Loucy (cell line): ENCODE data around the gene BRIP1.
"Not testable (repeated sequence)": the region's sequence is repeated elsewhere in the genome, so short reads cannot be mapped to it uniquely, and the experiment has no call there.

ENCODE experiments used
- H2AFZ ChIP-seq: fragments of 200-600 bp; sonication (generic); 2 replicates; pipeline ENCODE4 v1.6.0; 2016; ENCODE audit warnings: antibody characterized with exemption, mild to moderate bottlenecking, low read length, moderate library complexity
- H3F3A ChIP-seq: fragments of 200-600 bp; 2 replicates; pipeline ENCODE4 v1.6.0; 2016; ENCODE audit warnings: antibody characterized with exemption, low read depth, mild to moderate bottlenecking
- H3K27me3 ChIP-seq: fragments of 200-600 bp; sonication (generic); 2 replicates; pipeline ENCODE4 v1.6.1; 2014; ENCODE audit warnings: low read length, mild to moderate bottlenecking; ENCODE audit not compliant: insufficient read depth, poor library complexity, severe bottlenecking
- H3K36me3 ChIP-seq: fragments of 200-600 bp; sonication (generic); 2 replicates; pipeline ENCODE4 v1.6.1; 2016; ENCODE audit warnings: low read length; ENCODE audit not compliant: insufficient read depth
- H3K4me1 ChIP-seq: fragments of 200-600 bp; sonication (generic); 2 replicates; pipeline ENCODE4 v1.5.1; 2014; ENCODE audit warnings: low read length, mild to moderate bottlenecking; ENCODE audit not compliant: insufficient read depth, poor library complexity, severe bottlenecking
- H3K4me2 ChIP-seq: fragments of 200-600 bp; sonication (generic); 2 replicates; pipeline ENCODE4 v1.6.0; 2014; ENCODE audit warnings: antibody characterized with exemption, low read length, low read depth, mild to moderate bottlenecking; ENCODE audit not compliant: poor library complexity, severe bottlenecking
- H3K4me3 ChIP-seq: fragments of 200-600 bp; sonication (generic); 2 replicates; pipeline ENCODE4 v1.5.1; 2014; ENCODE audit warnings: low read length, mild to moderate bottlenecking, mixed read lengths; ENCODE audit not compliant: poor library complexity, severe bottlenecking
- H3K79me2 ChIP-seq: fragments of 200-600 bp; sonication (generic); 2 replicates; pipeline ENCODE4 v1.6.1; 2014; ENCODE audit warnings: low read length; ENCODE audit not compliant: insufficient read depth
- H3K9ac ChIP-seq: fragments of 200-600 bp; sonication (generic); 2 replicates; pipeline ENCODE4 v1.6.0; 2014; ENCODE audit warnings: mild to moderate bottlenecking, low read depth, low read length, moderate library complexity; ENCODE audit not compliant: poor library complexity, severe bottlenecking
- H3K9me2 ChIP-seq: fragments of 200-600 bp; sonication (generic); replicated peaks from 2 replicates; pipeline ENCODE4 v1.6.1; 2016; ENCODE audit warnings: low read depth, low read length, mixed read lengths
- H3K9me3 ChIP-seq: fragments of 200-600 bp; sonication (generic); 2 replicates; pipeline ENCODE4 v1.6.1; 2014; ENCODE audit warnings: mild to moderate bottlenecking, antibody characterized with exemption, low read length, low read depth; ENCODE audit not compliant: insufficient read depth
- H4K20me1 ChIP-seq: fragments of 200-600 bp; sonication (generic); 2 replicates; pipeline ENCODE4 v1.6.0; 2014; ENCODE audit warnings: antibody characterized with exemption, low read length, mild to moderate bottlenecking; ENCODE audit not compliant: insufficient read depth, poor library complexity, severe bottlenecking
- EZH2phosphoT487 ChIP-seq: fragments of 200-600 bp; IDR thresholded peaks from 2 replicates; pipeline ENCODE4 v1.6.1; 2018; ENCODE audit warnings: antibody characterized with exemption, mild to moderate bottlenecking, moderate library complexity, borderline replicate concordance
- TF ChIP-seq, protein P1 (sequence below): fragments of 200-600 bp; sonication (generic); conservative IDR thresholded peaks from 2 replicates; pipeline ENCODE4 v1.5.1; 2014; ENCODE audit warnings: mild to moderate bottlenecking, antibody characterized with exemption, low read length

BRIP1 gene

DNA sequence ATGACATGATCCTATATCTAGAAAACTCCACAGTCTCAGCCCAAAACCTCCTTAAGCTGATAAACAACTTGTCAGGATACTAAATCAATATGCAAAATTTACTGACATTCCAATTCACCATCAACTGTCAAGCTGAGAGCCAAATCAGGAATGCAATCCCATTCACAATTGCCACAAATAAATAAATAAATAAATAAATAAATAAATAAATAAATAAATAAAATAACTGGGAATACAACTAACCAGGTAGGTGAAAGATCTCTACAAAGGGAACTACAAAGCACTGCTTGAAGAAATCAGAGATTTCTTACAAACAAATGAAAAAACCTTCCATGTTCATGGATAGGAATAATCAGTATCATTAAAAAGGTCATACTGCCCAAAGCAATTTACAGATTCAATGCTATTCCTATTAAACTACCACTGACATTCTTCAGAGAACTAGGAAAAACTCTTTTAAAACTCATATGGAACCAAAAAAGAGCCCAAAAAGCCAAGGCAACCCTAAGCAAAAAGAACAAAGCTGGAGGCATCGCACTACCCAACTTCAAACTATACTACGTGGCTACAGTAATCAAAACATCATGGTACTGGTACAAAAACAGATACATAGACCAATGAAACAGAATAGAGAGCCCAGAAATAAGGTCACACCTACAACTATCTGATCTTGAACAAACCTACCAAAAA is 37.7 kb downstream of the BRIP1 start:
- H3K4me3 ChIP-seq: no peak overlapping the region
- no peak overlapping the region for H3K4me2 ChIP-seq
- H3K9me2 ChIP-seq: no peaks in the 10 kb centered on the region
- peaks cover 6% of the 10 kb centered on the region; the same call in 1 of the 2 replicates for H3K9me3 ChIP-seq
- H3K4me1 ChIP-seq: no peaks in the 10 kb centered on the region
- TF ChIP-seq EZH2phosphoT487: no peak
- TF ChIP-seq, protein P1, sequence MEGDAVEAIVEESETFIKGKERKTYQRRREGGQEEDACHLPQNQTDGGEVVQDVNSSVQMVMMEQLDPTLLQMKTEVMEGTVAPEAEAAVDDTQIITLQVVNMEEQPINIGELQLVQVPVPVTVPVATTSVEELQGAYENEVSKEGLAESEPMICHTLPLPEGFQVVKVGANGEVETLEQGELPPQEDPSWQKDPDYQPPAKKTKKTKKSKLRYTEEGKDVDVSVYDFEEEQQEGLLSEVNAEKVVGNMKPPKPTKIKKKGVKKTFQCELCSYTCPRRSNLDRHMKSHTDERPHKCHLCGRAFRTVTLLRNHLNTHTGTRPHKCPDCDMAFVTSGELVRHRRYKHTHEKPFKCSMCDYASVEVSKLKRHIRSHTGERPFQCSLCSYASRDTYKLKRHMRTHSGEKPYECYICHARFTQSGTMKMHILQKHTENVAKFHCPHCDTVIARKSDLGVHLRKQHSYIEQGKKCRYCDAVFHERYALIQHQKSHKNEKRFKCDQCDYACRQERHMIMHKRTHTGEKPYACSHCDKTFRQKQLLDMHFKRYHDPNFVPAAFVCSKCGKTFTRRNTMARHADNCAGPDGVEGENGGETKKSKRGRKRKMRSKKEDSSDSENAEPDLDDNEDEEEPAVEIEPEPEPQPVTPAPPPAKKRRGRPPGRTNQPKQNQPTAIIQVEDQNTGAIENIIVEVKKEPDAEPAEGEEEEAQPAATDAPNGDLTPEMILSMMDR: no peak
- H3F3A ChIP-seq: no peaks in the 10 kb centered on the region
- peaks cover 30% of the 10 kb centered on the region; the same call in 1 of the 2 replicates for H3K36me3 ChIP-seq
- no peaks in the 10 kb centered on the region for H3K27me3 ChIP-seq
- no peak overlapping the region for H3K9ac ChIP-seq
- no peaks in the 10 kb centered on the region for H4K20me1 ChIP-seq
- H2AFZ ChIP-seq: no peak overlapping the region
- no peaks in the 10 kb centered on the region for H3K79me2 ChIP-seq

- H3K79me2 ChIP-seq: no peaks in the 10 kb centered on the region
- H3K9ac ChIP-seq: no peak overlapping the region
- H3F3A ChIP-seq: no peaks in the 10 kb centered on the region
- no peaks in the 10 kb centered on the region for H4K20me1 ChIP-seq
- no peak overlapping the region for H2AFZ ChIP-seq
- peaks cover 28% of the 10 kb centered on the region; the same call in 1 of the 2 replicates for H3K36me3 ChIP-seq
- H3K9me2 ChIP-seq: no peaks in the 10 kb centered on the region
- no peaks in the 10 kb centered on the region for H3K9me3 ChIP-seq
- no peak for TF ChIP-seq EZH2phosphoT487
- TF ChIP-seq, protein P1: no peak
- H3K4me1 ChIP-seq: no peaks in the 10 kb centered on the region
- H3K4me2 ChIP-seq: no peak overlapping the region
- H3K27me3 ChIP-seq: no peaks in the 10 kb centered on the region
- no peak overlapping the region for H3K4me3 ChIP-seq
These were observed 40.7 kb downstream of the BRIP1 start for GRCh38 chr17:61822326-61823285.

GRCh38 chr17:61821655-61822054 is 41.7 kb downstream of the BRIP1 start:
- Histone ChIP-seq H3K79me2 (no peaks in the 10 kb centered on the region), H3K4me2 (no peak overlapping the region), H3F3A (no peaks in the 10 kb centered on the region), H3K9me2 (no peaks in the 10 kb centered on the region), H3K36me3 (peaks cover 27% of the 10 kb centered on the region; the same call in 1 of the 2 replicates), H3K4me1 (no peaks in the 10 kb centered on the region), H3K9ac (no peak overlapping the region), H3K4me3 (no peak overlapping the region), H3K27me3 (no peaks in the 10 kb centered on the region), H4K20me1 (no peaks in the 10 kb centered on the region), H3K9me3 (no peaks in the 10 kb centered on the region), H2AFZ (no peak overlapping the region)
- TF ChIP-seq, protein P1: no peak
- TF ChIP-seq EZH2phosphoT487: no peak

DNA sequence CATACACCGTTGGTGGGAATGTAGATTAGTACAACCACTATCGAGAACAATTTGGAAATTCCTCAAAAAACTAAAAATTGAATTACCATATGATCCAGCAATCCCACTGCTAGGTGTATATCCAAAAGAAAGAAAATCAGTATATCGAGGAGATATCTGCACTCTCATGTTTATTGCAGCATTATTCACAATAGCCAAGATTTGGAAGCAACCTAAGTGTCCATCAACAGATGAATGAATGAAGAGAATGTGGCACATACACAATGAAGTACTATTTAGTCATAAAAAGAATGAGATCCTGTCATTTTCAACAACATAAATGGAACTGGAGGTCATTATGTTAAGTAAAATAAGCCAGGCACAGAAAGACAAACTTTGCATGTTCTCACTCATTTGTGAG is 44.1 kb downstream of the BRIP1 start:
- H3K9me2 ChIP-seq, H3K79me2 ChIP-seq, H3K4me1 ChIP-seq, H3K4me3 ChIP-seq, H3K27me3 ChIP-seq, H3K9me3 ChIP-seq, H2AFZ ChIP-seq, H3K9ac ChIP-seq, H3F3A ChIP-seq, H4K20me1 ChIP-seq, H3K4me2 ChIP-seq: not testable (repeated sequence)
- H3K36me3 ChIP-seq: peaks cover 38% of the 10 kb centered on the region; the same call in 1 of the 2 replicates
